GM18867 (cell line): ENCODE results near the gene BAG5.
A peak's percentile ranks its signal among the peaks of the same experiment; 100 is the strongest.
"Not testable (repeated sequence)": the region's sequence is repeated elsewhere in the genome, so short reads cannot be mapped to it uniquely, and the experiment has no call there.

Source experiments
- ATAC-seq: cut with Tn5 transposase; IDR thresholded peaks from one replicate; pipeline ENCODE4 v1.9.1; 2021; ENCODE audit warnings: mild to moderate bottlenecking, moderate library complexity; ENCODE audit not compliant: unreplicated experiment

BAG5 gene

DNA sequence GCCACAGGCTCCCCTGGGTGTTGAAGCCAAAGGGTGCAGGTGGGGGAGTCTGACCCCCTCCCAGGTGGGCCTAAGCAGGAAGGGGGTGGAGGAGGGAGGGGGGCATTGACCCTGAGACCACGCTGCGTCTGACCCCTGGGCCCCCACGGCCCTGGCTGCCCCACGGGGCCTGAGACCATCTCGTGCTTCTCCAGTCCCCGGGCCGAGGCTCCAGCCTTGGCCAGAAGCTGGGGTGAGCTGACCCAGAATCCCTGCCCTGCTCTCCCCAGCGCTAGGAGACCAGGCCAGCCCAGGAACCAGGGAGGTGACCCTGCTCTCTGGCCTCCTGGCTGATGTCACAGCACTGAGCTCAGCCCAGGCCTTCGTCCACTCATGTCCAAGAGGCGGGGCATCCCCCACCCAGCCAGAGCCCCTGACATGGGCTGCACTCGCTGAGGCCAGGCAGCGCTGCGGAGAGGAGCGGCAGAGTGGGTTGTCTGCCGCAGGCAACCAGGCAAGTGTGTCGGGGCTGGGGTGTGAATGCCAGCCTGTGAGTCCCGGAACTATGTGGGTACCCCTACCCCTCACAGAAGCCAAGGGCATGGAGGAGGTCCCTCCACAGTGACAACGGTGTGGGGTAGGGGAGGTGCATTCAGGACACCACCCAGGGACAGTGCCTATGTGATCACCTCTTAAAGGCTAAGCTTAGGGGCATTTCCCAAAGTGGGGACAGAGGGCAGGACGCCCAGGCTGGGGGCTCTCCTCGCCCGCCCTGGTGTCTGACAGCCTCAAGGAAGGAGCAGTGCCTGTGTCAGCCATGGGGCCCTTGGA lies 27.2 kb downstream of the BAG5 start:
- no peak for ATAC-seq

- no peak for ATAC-seq
Observed at GRCh38 chr14:103534576-103535061, 27.8 kb downstream of the BAG5 start.

DNA sequence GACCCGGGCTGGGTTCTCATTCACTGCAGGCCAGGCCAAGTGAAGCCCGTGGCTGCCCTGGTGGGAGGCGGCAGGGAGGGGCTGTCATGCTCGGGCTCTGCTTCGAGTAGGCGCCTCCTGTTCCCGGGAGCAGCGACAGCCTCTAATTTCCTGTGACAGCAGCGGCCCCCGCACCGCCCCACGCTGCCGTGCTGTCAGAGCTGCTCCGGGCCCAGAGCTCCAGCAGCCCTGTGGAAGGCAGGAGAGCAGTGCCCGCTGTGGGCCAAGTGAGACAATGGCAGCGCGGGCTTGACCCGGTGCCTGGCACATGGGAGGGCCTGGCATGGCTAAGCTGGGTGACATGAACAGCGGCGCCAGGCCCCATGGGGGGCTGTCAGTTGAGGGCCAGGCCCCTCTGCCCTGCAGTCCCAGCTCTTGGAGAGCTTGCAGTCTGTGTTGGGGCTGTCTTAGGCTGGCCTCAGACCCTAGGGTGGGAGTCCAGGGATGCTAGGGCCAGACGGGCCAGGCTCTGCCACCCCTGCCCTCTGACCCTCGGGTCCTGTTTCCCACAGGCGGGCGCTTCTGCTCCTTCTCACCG lies 28.4 kb downstream of the BAG5 start:
- no peak for ATAC-seq

DNA sequence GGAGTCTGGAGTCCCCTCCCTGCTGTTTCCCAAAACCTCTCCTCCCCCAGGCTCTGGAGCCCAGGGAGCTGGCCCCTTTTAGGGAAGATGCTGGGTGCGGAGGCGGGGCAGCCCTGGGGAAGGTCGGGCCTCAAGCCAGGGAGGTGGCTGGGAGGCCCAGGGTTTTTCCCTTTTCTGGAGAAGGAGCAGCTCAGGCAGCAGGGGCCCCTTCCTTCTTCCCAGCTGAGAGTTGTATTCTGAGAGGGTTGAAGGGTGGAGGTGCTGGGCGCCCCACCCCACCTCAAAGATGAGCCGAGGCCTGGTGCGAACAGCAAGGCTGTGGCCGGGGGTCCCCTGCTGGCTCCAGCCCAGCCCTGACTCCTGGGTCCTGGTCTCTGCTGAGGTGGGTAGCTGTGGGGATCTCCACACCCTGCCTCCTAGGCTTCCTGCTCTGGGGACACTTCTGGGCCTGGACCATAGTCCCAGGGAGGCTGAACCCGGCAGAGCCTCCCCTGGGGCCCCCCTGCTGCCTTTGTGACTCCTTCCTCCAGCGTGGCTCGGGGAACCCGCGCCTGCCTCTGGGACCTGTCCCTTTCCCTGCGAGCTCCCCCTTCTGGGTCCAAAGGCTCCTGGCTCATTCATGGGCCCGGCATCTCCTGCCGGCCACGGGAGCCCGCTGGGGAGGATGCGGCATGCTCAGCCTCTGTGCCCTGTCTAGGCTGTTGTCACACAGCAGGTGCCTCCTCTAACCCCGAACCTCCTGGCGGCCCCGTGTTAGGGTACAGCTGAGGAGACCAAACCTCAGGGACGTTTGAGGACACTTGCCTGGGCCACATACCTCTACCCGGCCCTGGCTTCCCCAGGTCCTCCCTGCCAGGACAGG lies 29.1 kb downstream of the BAG5 start:
- ATAC-seq: no peak

GRCh38 chr14:103532216-103533136 lies 30.0 kb downstream of the BAG5 start:
- ATAC-seq: no peak

- no peak for ATAC-seq
Observed at GRCh38 chr14:103531421-103532215, 30.8 kb downstream of the BAG5 start.

- no peak for ATAC-seq
Observed at GRCh38 chr14:103530831-103531230, 31.6 kb downstream of the BAG5 start.

GRCh38 chr14:103530390-103530789 lies 32.1 kb downstream of the BAG5 start:
- ATAC-seq: no peak

DNA sequence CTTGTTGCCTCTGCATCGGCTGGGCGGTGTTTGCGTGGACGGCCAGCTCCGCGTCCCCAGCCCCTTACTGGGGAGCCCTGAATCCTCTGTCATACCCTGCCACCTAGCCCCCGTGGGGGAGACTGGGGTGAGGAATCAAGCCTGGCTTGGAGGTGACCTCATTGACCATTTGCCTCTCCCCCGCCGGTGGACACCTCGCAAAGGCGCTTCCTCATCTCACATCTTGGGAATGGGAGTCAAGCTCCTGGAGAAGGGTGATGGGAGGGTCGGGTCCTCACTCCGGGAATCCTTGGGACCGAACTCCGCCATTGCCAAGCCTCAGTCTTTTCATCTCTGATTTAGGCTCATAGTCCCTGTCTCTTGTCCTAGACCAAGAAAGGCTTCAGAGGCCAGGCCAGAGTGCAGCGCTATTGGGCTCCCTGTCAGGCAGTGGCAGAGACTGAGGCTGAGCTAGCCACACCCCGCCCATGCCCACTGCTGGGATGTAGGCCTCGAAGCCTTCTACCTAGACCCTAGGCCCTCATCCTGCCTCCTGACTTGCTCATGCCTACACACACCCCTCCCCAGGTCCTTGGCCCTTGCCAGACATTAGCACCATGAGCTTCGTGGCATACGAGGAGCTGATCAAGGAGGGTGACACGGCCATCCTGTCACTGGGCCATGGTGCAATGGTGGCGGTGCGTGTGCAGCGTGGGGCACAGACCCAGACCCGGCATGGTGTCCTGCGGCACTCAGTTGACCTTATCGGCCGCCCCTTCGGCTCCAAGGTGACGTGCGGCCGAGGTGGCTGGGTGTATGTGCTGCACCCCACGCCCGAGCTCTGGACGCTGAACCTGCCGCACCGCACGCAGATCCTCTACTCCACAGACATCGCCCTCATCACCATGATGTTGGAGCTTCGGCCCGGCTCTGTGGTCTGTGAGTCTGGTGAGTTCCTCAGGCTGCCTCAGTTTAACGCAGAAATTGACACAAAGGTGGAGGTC lies 32.8 kb downstream of the BAG5 start:
- no peak for ATAC-seq

- peak; percentile 49 for ATAC-seq
Observed at GRCh38 chr14:103528587-103529382, 33.7 kb downstream of the BAG5 start, which contains the start of gene TRMT61A. Gene TRMT61A (plus strand): TSS chr14:103529196. CDS start chr14:103529979, 783 bp downstream.

GRCh38 chr14:103528146-103528586 lies 34.3 kb downstream of the BAG5 start:
- no peak for ATAC-seq

DNA sequence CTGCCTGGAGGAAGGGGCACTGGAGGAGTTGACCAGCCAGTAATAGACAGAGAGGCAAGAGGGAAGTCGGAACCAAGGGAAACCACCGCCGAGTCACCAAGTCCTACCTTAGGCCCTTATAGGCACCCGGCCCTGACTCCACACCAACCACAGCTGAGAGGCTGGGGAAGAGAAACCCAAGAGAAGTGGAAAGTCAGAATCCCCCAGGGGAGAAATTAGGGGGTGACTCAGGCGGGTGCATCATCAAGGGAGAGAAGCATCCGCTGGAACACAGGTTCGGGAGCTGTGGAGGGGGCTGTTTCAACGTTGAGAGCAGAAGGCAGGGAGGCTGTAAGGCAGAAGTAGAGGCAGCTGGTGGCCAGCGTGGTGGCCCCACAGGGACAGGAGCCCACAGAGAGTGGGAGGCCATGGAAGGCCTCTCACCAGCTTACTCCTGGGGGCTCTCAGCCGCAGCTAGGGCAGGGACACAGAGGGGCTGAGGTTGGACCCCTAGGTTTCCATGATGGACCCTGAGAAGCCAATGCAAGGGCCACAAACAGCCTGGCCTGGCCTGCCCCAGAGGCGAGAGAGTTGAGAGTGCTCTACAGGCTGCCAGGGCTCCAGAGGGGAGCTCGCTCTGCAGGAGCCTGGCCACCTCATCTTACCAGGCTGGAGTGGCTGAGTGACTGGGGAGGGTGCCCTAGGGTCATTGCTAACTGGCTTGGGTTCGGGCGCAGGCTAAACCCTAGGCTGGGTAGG lies 34.9 kb downstream of the BAG5 start:
- no peak for ATAC-seq

GRCh38 chr14:103526914-103527248 lies 35.6 kb downstream of the BAG5 start:
- no peak for ATAC-seq

DNA sequence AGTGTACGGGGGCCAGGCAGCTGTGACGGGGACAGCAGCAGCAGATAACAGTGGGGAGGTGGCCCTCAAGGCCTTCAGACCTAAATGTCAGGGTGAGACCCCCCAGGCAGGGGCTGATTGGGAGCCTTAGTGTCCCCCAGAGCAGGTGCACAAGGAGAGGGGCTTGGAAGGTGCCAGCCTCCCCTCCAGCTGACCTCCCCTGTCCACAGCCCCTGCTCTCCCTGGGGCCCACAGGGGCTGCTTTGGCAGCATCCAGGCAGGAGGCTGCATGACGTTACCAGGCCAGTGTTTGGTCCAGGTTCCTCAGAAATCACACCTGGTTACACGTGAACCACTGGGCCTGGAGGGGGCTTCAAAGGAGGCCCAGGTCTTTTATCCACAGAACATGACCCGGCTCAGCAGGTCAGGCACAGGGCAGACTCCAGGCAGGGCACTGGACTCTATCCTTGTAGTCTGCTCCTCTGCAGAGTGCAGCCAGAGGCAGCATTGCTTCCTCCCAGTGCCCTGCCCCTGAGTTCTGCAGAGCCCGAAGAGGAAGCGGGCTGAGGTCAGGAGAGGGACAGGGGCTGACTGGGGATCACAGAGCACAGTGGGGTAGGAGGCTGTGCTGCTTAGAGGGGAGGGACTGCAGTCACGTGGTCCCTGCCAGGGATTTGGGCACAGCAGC lies 36.1 kb downstream of the BAG5 start:
- ATAC-seq: no peak

GRCh38 chr14:103525430-103526246 lies 36.8 kb downstream of the BAG5 start:
- not testable (repeated sequence) for ATAC-seq
